Measurements from ENCODE around the gene TOP3A. TPM values are rescaled to one million over a fixed set of nuclear protein-coding genes. Genes with fewer than 3 reads are reported as not detected.

The TOP3A gene
- total RNA-seq, 1 experiment from 2014 or later, result 48.8 TPM

DNA sequence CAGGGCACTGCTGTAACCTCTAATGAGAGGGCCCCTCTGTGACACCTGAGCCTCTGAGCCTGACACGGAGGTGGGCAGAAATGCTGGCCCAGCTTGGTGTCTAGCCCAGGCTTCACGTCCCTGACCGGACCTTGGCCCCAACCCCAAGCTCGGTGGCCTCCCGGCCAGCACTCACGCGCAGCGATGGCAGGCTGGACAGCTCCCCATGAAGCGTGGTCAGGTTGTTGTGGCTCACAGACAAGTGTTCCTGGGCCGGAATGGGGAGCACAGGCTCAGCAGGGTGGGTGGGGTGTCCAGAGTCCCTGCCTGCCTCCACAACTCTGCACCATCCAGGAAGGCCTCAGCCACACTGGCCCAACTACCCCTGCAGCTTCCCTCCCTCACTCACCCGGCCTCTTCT is 58.4 kb downstream of the TOP3A start:
- no TSS peak for BruUV-seq (replicated peaks)
- intact Hi-C loops (cut with micrococcal nuclease), result no loop called here

More for the DNA sequence above, 58.4 kb downstream of the TOP3A start:
- no peak overlapping the region for H3K27ac ChIP-seq (ENCODE audit: low read depth, low read length)
- ATAC-seq (no peak), DNase-seq (ENCODE audit: low read depth, low spot score) (no peak)
- H3K4me3 ChIP-seq (replicated peaks in 1 of 2; ENCODE audit: low read depth in 1 of 2, low read length in 2 of 2), result no peak overlapping the region
- H3K9ac ChIP-seq (ENCODE audit: low read length), result no peak overlapping the region
- peaks cover 41% of the 10 kb centered on the region for H3K79me2 ChIP-seq (ENCODE audit: insufficient read depth, low read length)
- H4K20me1 ChIP-seq (ENCODE audit: insufficient read depth), result no peaks in the 10 kb centered on the region
- H3K9me3 ChIP-seq (ENCODE audit: control insufficient read depth in 1 of 2, insufficient read depth in 1 of 2, low read depth in 1 of 2, low read length in 2 of 2), result no peaks in the 10 kb centered on the region
- H3K36me3 ChIP-seq (ENCODE audit: control insufficient read depth in 1 of 2, insufficient read depth in 2 of 2, low read length in 2 of 2), result peaks cover 15 to 34% of the 10 kb centered on the region in 2 experiments
- POLR2A ChIA-PET, result no interaction called here
- H3K27me3 ChIP-seq (ENCODE audit: insufficient read depth, low read length), result no peaks in the 10 kb centered on the region
- H3K4me2 ChIP-seq (ENCODE audit: low read length), result peak overlapping the region; percentile 88
- CTCF ChIA-PET, result no interaction called here
- no peak for TF ChIP-seq POLR2A (IDR thresholded peaks at IDR 0.05; ENCODE audit: borderline replicate concordance, extremely low read depth, insufficient read depth, insufficient read length)
- no peak for TF ChIP-seq FOSL1 (IDR thresholded peaks at IDR 0.05; ENCODE audit: low read depth)
- no peak for TF ChIP-seq REST (IDR thresholded peaks at IDR 0.05; ENCODE audit: low read depth)
- TF ChIP-seq CBX3 (IDR thresholded peaks at IDR 0.05; ENCODE audit: low read depth), result no peak
- TF ChIP-seq ATF3 (IDR thresholded peaks at IDR 0.05), result no peak
- H3K9me2 ChIP-seq (ENCODE audit: insufficient read depth), result no peaks in the 10 kb centered on the region
- peaks cover 20 to 33% of the 10 kb centered on the region in 2 experiments for H3K4me1 ChIP-seq (ENCODE audit: control insufficient read depth in 1 of 2, insufficient read depth in 2 of 2, low read length in 2 of 2)
- no peak overlapping the region for H2AFZ ChIP-seq (ENCODE audit: low read depth, low read length, poor library complexity, severe bottlenecking)
- RAD21 ChIA-PET (ENCODE audit: low non-redundant PET in 1 of 2, low total read pairs in 2 of 2, uncharacterized antibody in 2 of 2, unreplicated experiment in 2 of 2), result no interaction called here
